EL (cell line): ENCODE data around the gene ARL11.

Experiments used
- DNase-seq: peaks from one replicate; pipeline ENCODE4 v3.0.0-alpha.2; 2016

ARL11 gene

GRCh38 chr13:49649963-49650312 lies 21.6 kb downstream of the ARL11 start:
- no peak for DNase-seq

GRCh38 chr13:49651570-49652354 lies 23.5 kb downstream of the ARL11 start:
- DNase-seq: no peak

GRCh38 chr13:49652355-49653305 lies 24.3 kb downstream of the ARL11 start:
- DNase-seq: peak; percentile 54

- DNase-seq: no peak
These were observed 25.2 kb downstream of the ARL11 start for GRCh38 chr13:49653478-49653877.

GRCh38 chr13:49654011-49654410 lies 25.7 kb downstream of the ARL11 start:
- DNase-seq: no peak

GRCh38 chr13:49655906-49656305 lies 27.6 kb downstream of the ARL11 start:
- peak; percentile 14 for DNase-seq

- no peak for DNase-seq
These were observed 28.9 kb downstream of the ARL11 start for GRCh38 chr13:49657241-49657641.

GRCh38 chr13:49664606-49665005 lies 36.3 kb downstream of the ARL11 start:
- no peak for DNase-seq

- peak; percentile 62 for DNase-seq
These were observed 39.5 kb downstream of the ARL11 start for GRCh38 chr13:49667773-49668172.

GRCh38 chr13:49669735-49670309 lies 41.5 kb downstream of the ARL11 start:
- DNase-seq: peak; percentile 71

- DNase-seq: no peak
These were observed 42.5 kb downstream of the ARL11 start for GRCh38 chr13:49670828-49671227.

GRCh38 chr13:49676581-49677298 lies 48.4 kb downstream of the ARL11 start:
- no peak for DNase-seq

- no peak for DNase-seq
These were observed 50.0 kb downstream of the ARL11 start for GRCh38 chr13:49678191-49678914.

GRCh38 chr13:49679246-49679645 lies 50.9 kb downstream of the ARL11 start:
- DNase-seq: no peak

- DNase-seq: peak; percentile 18
These were observed 53.6 kb downstream of the ARL11 start for GRCh38 chr13:49681842-49682435.
